ENCODE measurements around the gene LRPAP1. TPM values are rescaled to one million over a fixed set of nuclear protein-coding genes. Genes with fewer than 3 reads are reported as not detected.
A peak's percentile ranks its signal among the peaks of the same experiment; 100 is the strongest.

Gene LRPAP1
- total RNA-seq, 4 donors from 2014 or later = 76.6 to 166 (median 126) TPM

- TF ChIP-seq POLR2A (IDR thresholded peaks at IDR 0.05) = no peak
- TF ChIP-seq CTCF (IDR thresholded peaks at IDR 0.05) = no peak
- DNase-seq = no peak
- no peak overlapping the region for H3K4me3 ChIP-seq
- H3K27me3 ChIP-seq = peaks cover 0 to 81% (median 10%) of the 10 kb centered on the region in 4 donors
- intact Hi-C loops (cut with DNase I) = no loop called here
- H3K4me1 ChIP-seq = peaks cover 10 to 33% (median 16%) of the 10 kb centered on the region in 3 donors
- WGBS, 2 donors = 84 to 95% methylated on average over 12 to 18 of the region's 21 CpGs
- H3K27ac ChIP-seq = no peak overlapping the region
- H3K9me3 ChIP-seq = no peaks in the 10 kb centered on the region
- H3K36me3 ChIP-seq = no peaks in the 10 kb centered on the region
These were observed 67.1 kb downstream of the LRPAP1 start for GRCh38 chr4:3464911-3465697.

- WGBS, 2 donors = no CpG with 5 or more reads among the region's 15 CpGs
These were observed 67.8 kb downstream of the LRPAP1 start for GRCh38 chr4:3464349-3464905.

GRCh38 chr4:3463556-3464348 lies 68.5 kb downstream of the LRPAP1 start:
- DNase-seq = no peak
- intact Hi-C loops (cut with DNase I) = no loop called here
- H3K27ac ChIP-seq = no peak overlapping the region
- TF ChIP-seq POLR2A (IDR thresholded peaks at IDR 0.05) = no peak
- TF ChIP-seq CTCF (IDR thresholded peaks at IDR 0.05) = no peak
- no peaks in the 10 kb centered on the region for H3K36me3 ChIP-seq
- WGBS, 2 donors = no CpG with 5 or more reads among the region's 43 CpGs
- peak overlapping the region; percentile 29 to 66 (median 40) for H3K4me3 ChIP-seq
- H3K4me1 ChIP-seq = peaks cover 10 to 33% (median 16%) of the 10 kb centered on the region in 3 donors
- peaks cover 0 to 76% (median 10%) of the 10 kb centered on the region in 4 donors for H3K27me3 ChIP-seq
- no peaks in the 10 kb centered on the region for H3K9me3 ChIP-seq

More at GRCh38 chr4:3464349-3464905, 67.8 kb downstream of the LRPAP1 start:
- TF ChIP-seq CTCF (IDR thresholded peaks at IDR 0.05) (no peak), POLR2A (IDR thresholded peaks at IDR 0.05) (no peak)
- peaks cover 0 to 80% (median 10%) of the 10 kb centered on the region in 4 donors for H3K27me3 ChIP-seq
- intact Hi-C loops (cut with DNase I) = no loop called here
- H3K9me3 ChIP-seq = no peaks in the 10 kb centered on the region
- DNase-seq = no peak
- H3K4me1 ChIP-seq = peaks cover 10 to 33% (median 16%) of the 10 kb centered on the region in 3 donors
- no peaks in the 10 kb centered on the region for H3K36me3 ChIP-seq
- H3K4me3 ChIP-seq = no peak overlapping the region
- H3K27ac ChIP-seq = no peak overlapping the region

- intact Hi-C loops (cut with DNase I) = no loop called here
- 0 to 33% methylated on average over 1 to 4 of the region's 44 CpGs for WGBS, 2 donors
- Histone ChIP-seq H3K4me3 (peak within 1 kb of the TSS; percentile 29 to 66 (median 40)), H3K4me1 (peaks cover 10 to 33% (median 16%) of the 10 kb centered on the region in 3 donors), H3K27me3 (peaks cover 0 to 76% (median 10%) of the 10 kb centered on the region in 4 donors), H3K9me3 (no peaks in the 10 kb centered on the region), H3K36me3 (no peaks in the 10 kb centered on the region), H3K27ac (no peak within 1 kb of the TSS)
- no peak for DNase-seq
- TF ChIP-seq CTCF (IDR thresholded peaks at IDR 0.05) (no peak), POLR2A (IDR thresholded peaks at IDR 0.05) (no peak)
These were observed 69.3 kb downstream of the LRPAP1 start, which contains the start of gene DOK7 for GRCh38 chr4:3462790-3463415. TSS of gene DOK7 (plus strand) at chr4:3463306. CDS start at chr4:3463376, 70 bp downstream.

Data from esophagus squamous epithelium (tissue), 5 donors.